ENCODE results near the gene AMACR. TPM values are rescaled to one million over a fixed set of nuclear protein-coding genes. Genes with fewer than 3 reads are reported as not detected.
"Not testable (repeated sequence)": the region's sequence is repeated elsewhere in the genome, so short reads cannot be mapped to it uniquely, and the experiment has no call there.

The AMACR gene
- total RNA-seq, 2 donors from 2014 or later, result 7.3 to 8.4 TPM

DNA sequence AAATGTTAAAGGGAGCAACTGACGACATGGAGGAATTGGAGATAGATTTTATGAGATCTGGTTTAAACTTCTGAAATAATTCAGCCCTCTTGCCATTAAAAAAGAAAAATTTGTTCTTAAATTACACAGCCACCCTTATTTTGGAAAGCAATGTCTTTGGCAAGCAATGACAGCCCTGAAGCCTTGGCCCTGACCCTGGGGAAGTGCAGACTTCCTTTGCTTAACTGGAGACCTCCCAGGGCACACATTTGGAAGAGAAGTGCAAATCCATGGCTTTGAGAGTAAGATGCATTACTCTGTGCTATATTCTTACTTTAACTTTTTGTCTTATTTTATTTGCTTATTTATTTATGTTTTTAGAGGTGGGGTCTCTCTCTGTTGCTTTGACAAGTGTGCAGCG is 49.7 kb downstream of the AMACR start:
- TF ChIP-seq, protein P1, sequence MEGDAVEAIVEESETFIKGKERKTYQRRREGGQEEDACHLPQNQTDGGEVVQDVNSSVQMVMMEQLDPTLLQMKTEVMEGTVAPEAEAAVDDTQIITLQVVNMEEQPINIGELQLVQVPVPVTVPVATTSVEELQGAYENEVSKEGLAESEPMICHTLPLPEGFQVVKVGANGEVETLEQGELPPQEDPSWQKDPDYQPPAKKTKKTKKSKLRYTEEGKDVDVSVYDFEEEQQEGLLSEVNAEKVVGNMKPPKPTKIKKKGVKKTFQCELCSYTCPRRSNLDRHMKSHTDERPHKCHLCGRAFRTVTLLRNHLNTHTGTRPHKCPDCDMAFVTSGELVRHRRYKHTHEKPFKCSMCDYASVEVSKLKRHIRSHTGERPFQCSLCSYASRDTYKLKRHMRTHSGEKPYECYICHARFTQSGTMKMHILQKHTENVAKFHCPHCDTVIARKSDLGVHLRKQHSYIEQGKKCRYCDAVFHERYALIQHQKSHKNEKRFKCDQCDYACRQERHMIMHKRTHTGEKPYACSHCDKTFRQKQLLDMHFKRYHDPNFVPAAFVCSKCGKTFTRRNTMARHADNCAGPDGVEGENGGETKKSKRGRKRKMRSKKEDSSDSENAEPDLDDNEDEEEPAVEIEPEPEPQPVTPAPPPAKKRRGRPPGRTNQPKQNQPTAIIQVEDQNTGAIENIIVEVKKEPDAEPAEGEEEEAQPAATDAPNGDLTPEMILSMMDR (IDR thresholded peaks at IDR 0.05), result no peak
- no peaks in the 10 kb centered on the region for H3K9me3 ChIP-seq
- no peak overlapping the region for H3K4me3 ChIP-seq
- no peaks in the 10 kb centered on the region for H3K4me1 ChIP-seq (ENCODE audit: control insufficient read depth in 1 of 2, low read depth in 2 of 2)
- no peak overlapping the region for H3K27ac ChIP-seq
- H3K27me3 ChIP-seq (replicated peaks; ENCODE audit: insufficient read depth), result no peaks in the 10 kb centered on the region
- no peak for DNase-seq (ENCODE audit: low spot score)
- no peak for ATAC-seq (ENCODE audit: insufficient number of reproducible peaks, low FRiP score, low read depth)
- H3K36me3 ChIP-seq, result no peaks in the 10 kb centered on the region

DNA sequence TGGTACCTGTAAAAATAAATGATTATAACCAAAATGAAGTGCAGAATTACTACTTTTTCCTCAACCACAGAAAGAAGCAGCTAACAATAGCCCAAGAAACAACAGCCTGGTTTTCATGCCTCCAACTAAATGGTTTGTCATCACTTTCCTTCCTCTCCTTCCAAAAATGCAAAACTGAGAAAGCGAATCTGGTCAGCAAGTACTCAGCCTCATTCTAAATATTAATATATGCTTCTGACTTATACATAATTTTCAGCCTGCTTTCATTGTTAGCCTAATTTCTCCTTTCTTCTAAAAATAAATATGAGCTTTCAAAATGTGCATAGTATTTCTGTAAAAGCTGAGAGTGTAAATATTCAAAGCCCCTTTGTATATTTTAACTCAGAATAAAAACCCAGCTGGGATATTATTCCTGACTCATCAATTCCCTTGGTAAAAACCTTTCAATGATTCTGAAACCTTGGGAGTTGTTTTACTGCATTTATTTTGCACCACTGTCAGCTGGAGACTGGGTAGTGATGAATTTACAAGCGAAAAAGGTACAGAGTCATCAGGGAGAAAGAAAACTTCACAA is 50.2 kb downstream of the AMACR start:
- DNase-seq (ENCODE audit: low spot score), result no peak

DNA sequence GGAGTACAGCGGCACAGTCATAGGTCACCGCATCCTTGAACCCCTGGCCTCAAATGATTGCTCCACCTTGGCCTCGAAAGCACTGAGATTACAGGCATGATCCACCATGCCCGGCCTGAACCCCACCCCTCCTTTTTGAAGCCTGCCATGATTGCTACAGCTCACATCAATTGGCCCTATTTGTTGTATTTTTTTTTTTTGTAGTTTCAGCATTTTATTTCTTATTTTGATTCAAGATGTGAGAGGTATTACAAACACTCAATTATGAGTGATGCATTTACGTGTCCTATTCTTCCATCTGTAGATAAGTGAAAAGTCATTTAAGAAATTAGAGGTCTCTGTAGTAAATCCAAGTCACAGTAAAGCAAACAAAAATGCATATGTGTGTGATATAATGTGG is 55.7 kb downstream of the AMACR start:
- H3K4me3 ChIP-seq; ATAC-seq (ENCODE audit: insufficient number of reproducible peaks, low FRiP score, low read depth); H3K27me3 ChIP-seq (replicated peaks; ENCODE audit: insufficient read depth); H3K27ac ChIP-seq; H3K9me3 ChIP-seq; H3K36me3 ChIP-seq; H3K4me1 ChIP-seq (ENCODE audit: control insufficient read depth in 1 of 2, low read depth in 2 of 2); DNase-seq (ENCODE audit: low spot score): not testable (repeated sequence)

More for the DNA sequence above, 50.2 kb downstream of the AMACR start:
- H3K4me1 ChIP-seq (ENCODE audit: control insufficient read depth in 1 of 2, low read depth in 2 of 2), result no peaks in the 10 kb centered on the region
- TF ChIP-seq, protein P1 (IDR thresholded peaks at IDR 0.05), result no peak
- no peaks in the 10 kb centered on the region for H3K27me3 ChIP-seq (replicated peaks; ENCODE audit: insufficient read depth)
- H3K27ac ChIP-seq, result no peak overlapping the region
- H3K4me3 ChIP-seq, result no peak overlapping the region
- no peak for ATAC-seq (ENCODE audit: insufficient number of reproducible peaks, low FRiP score, low read depth)
- H3K36me3 ChIP-seq, result no peaks in the 10 kb centered on the region
- no peaks in the 10 kb centered on the region for H3K9me3 ChIP-seq

DNA sequence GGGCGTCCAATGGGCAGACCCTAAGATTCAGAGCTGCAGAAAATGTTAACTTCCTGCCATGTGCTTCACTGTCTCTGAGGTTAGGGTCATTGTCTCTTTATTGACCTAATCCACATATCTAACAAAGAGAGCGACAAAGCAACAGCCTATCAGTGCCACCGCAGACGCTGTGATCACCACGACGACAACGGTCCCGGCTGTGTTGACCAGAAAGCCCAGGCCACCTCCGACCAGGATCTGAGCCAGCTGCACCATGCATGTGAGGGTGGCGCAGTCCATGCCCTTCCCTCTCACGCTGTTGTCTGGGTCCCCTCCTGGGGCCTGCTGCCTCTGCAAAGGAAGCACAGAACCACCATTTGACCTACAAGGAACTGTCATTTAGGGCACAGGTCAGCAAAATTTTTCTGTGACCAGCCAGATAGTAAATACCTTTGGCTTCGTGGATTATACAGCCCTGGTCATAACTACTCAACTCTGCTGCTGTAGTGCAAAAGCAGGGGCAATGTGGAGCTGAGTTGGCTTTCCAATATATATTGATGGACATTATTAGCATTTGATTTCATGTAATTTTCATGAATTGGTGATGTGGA is 63.2 kb downstream of the AMACR start:
- Histone ChIP-seq H3K27ac (no peak overlapping the region), H3K4me1 (ENCODE audit: control insufficient read depth in 1 of 2, low read depth in 2 of 2) (no peaks in the 10 kb centered on the region), H3K4me3 (no peak overlapping the region), H3K27me3 (replicated peaks; ENCODE audit: insufficient read depth) (peaks cover 7% of the 10 kb centered on the region), H3K9me3 (no peaks in the 10 kb centered on the region), H3K36me3 (no peaks in the 10 kb centered on the region)
- TF ChIP-seq, protein P1 (IDR thresholded peaks at IDR 0.05), result no peak
- DNase-seq (ENCODE audit: low spot score) (no peak), ATAC-seq (ENCODE audit: insufficient number of reproducible peaks, low FRiP score, low read depth) (no peak)

DNA sequence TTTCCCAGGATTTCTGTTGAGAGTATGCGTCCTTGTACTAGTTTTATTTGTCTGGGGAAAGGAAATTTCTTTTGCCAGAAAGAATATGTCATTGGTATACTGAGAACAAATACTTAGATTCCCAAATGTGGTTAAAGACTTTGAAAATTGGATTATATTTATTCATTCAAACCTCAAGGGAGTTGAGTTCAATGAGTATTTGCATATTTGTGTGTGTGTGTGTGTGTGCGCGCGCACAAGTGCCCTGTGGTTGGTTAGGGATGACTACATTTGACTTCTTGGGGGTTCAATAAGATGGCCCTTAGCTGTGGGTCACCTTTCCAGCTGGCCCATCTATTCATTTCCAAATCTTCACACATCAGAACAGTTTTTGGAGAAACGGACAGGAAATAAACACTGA is 66.8 kb downstream of the AMACR start:
- H3K27me3 ChIP-seq (replicated peaks; ENCODE audit: insufficient read depth), result peaks cover 16% of the 10 kb centered on the region

More for the DNA sequence above, 66.8 kb downstream of the AMACR start:
- no peak for ATAC-seq (ENCODE audit: insufficient number of reproducible peaks, low FRiP score, low read depth)
- H3K4me3 ChIP-seq, result no peak overlapping the region
- no peak overlapping the region for H3K27ac ChIP-seq
- TF ChIP-seq, protein P1 (IDR thresholded peaks at IDR 0.05), result no peak
- peaks cover 6 to 18% of the 10 kb centered on the region in 2 donors for H3K4me1 ChIP-seq (ENCODE audit: control insufficient read depth in 1 of 2, low read depth in 2 of 2)
- H3K9me3 ChIP-seq, result no peaks in the 10 kb centered on the region
- no peak for DNase-seq (ENCODE audit: low spot score)
- H3K36me3 ChIP-seq, result no peaks in the 10 kb centered on the region
